ENCODE data around the gene HES7.

The HES7 gene

GRCh38 chr17:8142887-8143580, 19.1 kb upstream of the HES7 start:
- DNase-seq (ENCODE audit: low read depth), result no peak

- DNase-seq (ENCODE audit: low read depth), result no peak
Observed at GRCh38 chr17:8142158-8142886, 18.4 kb upstream of the HES7 start.

GRCh38 chr17:8141741-8142140, 17.8 kb upstream of the HES7 start:
- DNase-seq (ENCODE audit: low read depth), result no peak

- DNase-seq (ENCODE audit: low read depth), result no peak
Observed at GRCh38 chr17:8141045-8141444, 17.1 kb upstream of the HES7 start.

- DNase-seq (ENCODE audit: low read depth), result no peak
Observed at GRCh38 chr17:8140065-8141029, 16.4 kb upstream of the HES7 start.

- peak; percentile 94 for DNase-seq (ENCODE audit: low read depth)
Observed at GRCh38 chr17:8138672-8139371, 14.9 kb upstream of the HES7 start.

- no peak for DNase-seq (ENCODE audit: low read depth)
Observed at GRCh38 chr17:8138374-8138671, 14.4 kb upstream of the HES7 start.

GRCh38 chr17:8137645-8138373, 13.9 kb upstream of the HES7 start:
- DNase-seq (ENCODE audit: low read depth), result no peak

- no peak for DNase-seq (ENCODE audit: low read depth)
Observed at GRCh38 chr17:8133941-8134340, 10.0 kb upstream of the HES7 start.

GRCh38 chr17:8133399-8133798, 9.5 kb upstream of the HES7 start:
- no peak for DNase-seq (ENCODE audit: low read depth)

- no peak for DNase-seq (ENCODE audit: low read depth)
Observed at GRCh38 chr17:8131844-8132441, 8.0 kb upstream of the HES7 start.

- DNase-seq (ENCODE audit: low read depth), result no peak
Observed at GRCh38 chr17:8128125-8128784, 4.3 kb upstream of the HES7 start.

GRCh38 chr17:8126491-8127066, 2.7 kb upstream of the HES7 start:
- no peak for DNase-seq (ENCODE audit: low read depth)

- no peak for DNase-seq (ENCODE audit: low read depth)
Observed at GRCh38 chr17:8125947-8126490, 2.1 kb upstream of the HES7 start.

- peak; percentile 58 for DNase-seq (ENCODE audit: low read depth)
Observed at GRCh38 chr17:8125154-8125946, 1.4 kb upstream of the HES7 start.

- DNase-seq (ENCODE audit: low read depth), result no peak
Observed at GRCh38 chr17:8124350-8125153, 646 bp upstream of the HES7 start.

- no peak for DNase-seq (ENCODE audit: low read depth)
Observed at GRCh38 chr17:8122924-8123694, 797 bp downstream of the HES7 start.
